Stimulated activated CD4-positive, alpha-beta T cell treated with anti-CD3 and anti-CD28 coated beads, Interleukin-4, amount 100 ng/mL, for 24 hours (primary cell): ENCODE results near the gene SLC35A4.

Experiments
- DNase-seq: peaks from one replicate; pipeline ENCODE4 v3.0.0-alpha.2; 2020

Gene SLC35A4, protein sequence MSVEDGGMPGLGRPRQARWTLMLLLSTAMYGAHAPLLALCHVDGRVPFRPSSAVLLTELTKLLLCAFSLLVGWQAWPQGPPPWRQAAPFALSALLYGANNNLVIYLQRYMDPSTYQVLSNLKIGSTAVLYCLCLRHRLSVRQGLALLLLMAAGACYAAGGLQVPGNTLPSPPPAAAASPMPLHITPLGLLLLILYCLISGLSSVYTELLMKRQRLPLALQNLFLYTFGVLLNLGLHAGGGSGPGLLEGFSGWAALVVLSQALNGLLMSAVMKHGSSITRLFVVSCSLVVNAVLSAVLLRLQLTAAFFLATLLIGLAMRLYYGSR

GRCh38 chr5:140564196-140565023 lies at the start of gene SLC35A4, which contains the start of gene APBB3:
Gene SLC35A4 (plus strand): TSS chr5:140564828. CDS start chr5:140567170, 2,342 bp downstream.
Gene APBB3 (minus strand): TSS chr5:140564598. CDS start chr5:140564245, 353 bp downstream.
- DNase-seq = peak; percentile 97

GRCh38 chr5:140524003-140524402 lies 40.6 kb upstream of the SLC35A4 start:
- DNase-seq = no peak

DNA sequence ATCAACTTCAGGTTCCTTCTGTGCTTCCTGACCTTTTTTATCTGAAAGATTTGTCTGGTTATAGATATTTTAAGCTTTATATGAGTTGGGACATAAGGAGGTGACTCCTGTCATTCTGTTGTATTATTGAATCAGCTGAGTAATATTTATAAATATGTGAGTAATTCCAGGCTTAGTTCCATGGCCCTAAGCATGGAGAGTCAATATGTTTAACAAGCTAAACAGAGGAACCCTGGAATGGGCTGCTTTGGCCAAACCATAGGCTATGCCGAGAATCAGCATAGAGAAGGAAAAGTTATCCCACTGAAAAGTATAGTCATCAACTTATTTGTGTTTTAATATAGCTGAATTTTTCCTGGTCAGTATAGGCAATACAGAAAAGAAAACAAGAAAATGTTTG lies 24.4 kb upstream of the SLC35A4 start:
- no peak for DNase-seq

DNA sequence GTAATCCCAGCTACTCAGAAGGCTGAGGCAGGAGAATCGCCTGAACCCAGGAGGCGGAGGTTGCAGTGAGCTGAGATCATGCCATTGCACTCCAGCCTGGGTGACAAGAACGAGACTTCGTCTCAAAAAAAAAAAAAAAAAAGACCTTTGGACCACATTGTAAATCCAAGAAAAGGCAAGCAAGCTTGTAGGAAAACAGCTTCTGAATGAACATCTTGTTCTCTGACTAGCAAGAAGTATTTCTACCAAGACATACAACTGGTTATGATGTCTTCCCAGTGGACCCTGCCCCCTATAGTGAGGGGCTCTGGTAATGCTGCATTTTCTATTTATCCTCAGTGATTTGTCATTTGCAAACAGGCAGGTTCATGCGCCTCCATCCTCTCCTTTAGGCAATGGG lies 21.7 kb upstream of the SLC35A4 start:
- no peak for DNase-seq

DNA sequence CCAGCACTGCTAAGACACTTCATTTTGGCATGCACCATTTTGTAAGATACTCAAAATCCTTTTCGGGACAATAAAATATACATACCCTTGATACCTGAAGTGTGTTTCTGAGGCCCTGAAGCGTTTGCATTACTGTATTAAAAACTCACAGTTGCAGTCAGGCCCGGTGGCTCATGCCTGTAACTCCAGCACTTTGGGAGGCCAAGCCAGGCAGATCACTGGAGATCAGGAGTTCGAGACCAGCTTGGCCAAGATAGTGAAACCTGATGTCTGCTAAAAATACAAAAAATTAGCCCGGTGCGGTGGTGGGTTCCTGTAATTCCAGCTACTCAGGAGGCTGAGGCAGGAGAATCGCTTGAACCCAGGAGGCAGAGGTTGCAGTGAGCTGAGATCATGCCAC lies 19.6 kb upstream of the SLC35A4 start:
- no peak for DNase-seq

- no peak for DNase-seq
Measured at GRCh38 chr5:140545606-140546005, 19.0 kb upstream of the SLC35A4 start.

DNA sequence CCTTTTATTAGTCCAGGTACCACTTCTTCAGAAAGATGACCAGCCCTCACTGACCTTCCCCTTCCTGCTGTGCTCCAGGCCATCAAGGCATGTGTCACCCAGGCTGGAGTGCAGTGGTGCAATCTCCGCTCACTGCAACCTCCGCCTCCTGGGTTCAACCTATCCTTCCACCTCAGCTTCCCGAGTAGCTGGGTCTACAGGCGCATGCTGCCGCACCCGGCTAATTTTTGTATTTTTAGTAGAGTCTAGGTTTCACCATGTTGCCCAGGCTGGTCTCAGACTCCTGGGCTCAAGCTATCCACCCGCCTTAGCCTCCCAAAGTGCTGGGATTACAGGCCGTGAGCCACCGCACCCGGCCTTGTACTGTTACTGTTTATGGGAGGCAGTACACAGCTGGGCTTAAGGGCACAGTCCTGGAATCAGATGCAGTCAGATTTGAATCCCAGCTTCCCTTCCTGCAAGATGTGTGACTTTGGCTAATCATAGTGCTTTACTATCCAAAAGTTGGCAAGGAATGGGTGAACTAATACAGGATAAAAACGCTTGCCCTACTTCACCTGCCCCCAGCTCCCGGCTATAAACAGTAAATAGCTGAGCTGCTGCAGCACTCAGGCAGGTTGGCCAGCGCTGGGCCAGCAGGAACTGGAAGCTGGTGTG lies 17.6 kb upstream of the SLC35A4 start:
- DNase-seq = no peak

GRCh38 chr5:140547508-140548299 lies 16.9 kb upstream of the SLC35A4 start, which contains the start of gene EIF4EBP3:
Gene EIF4EBP3 (plus strand): TSS chr5:140547662. CDS start chr5:140547738, 76 bp downstream.
- peak; percentile 88 for DNase-seq

GRCh38 chr5:140548300-140548688 lies 16.3 kb upstream of the SLC35A4 start:
- DNase-seq = no peak

- DNase-seq = no peak
Measured at GRCh38 chr5:140548791-140549190, 15.8 kb upstream of the SLC35A4 start.

GRCh38 chr5:140549237-140550144 lies 15.1 kb upstream of the SLC35A4 start:
- no peak for DNase-seq

- no peak for DNase-seq
Measured at GRCh38 chr5:140550147-140551079, 14.2 kb upstream of the SLC35A4 start.

GRCh38 chr5:140551872-140552271 lies 12.8 kb upstream of the SLC35A4 start:
- DNase-seq = no peak

DNA sequence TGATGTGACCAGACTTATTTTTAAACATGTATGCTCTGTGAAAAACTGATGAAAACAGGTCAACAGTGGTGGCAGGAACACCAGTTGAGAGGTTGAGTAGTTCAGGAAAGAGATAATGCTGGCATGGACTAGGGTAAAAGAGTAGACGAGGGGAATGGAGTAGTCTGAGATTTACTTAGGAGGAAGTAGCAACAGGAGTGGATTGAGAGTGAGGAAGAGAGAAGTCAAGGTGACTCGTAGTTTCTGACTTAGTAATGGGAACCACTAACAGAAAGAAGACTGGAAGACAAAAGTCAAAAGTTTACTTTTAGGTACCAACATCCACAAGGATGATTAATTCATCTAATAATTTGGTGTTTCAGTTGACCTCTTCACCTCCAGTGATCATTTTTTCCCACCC lies 11.0 kb upstream of the SLC35A4 start:
- no peak for DNase-seq

DNA sequence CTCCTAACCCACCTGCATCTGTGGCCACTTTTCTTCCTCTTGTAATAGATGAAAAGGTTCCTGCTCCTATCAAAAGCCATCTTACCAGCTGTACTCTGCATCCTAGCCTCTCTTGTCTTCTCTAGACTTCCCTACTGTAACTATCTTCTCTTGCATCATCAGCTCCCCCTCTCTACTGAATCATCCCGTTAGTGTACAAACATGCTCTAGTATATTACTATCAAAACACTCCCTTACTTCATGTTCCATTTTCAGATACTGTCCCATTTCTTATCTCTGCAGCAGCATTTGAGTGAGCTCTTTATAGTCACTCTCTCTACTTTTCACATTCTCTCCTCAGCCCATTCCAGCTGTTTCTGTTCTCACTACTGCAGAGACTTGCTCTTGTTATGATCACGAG lies 10.2 kb upstream of the SLC35A4 start:
- no peak for DNase-seq

GRCh38 chr5:140555747-140556312 lies 8.8 kb upstream of the SLC35A4 start:
- DNase-seq = no peak

GRCh38 chr5:140556438-140556837 lies 8.2 kb upstream of the SLC35A4 start:
- no peak for DNase-seq

DNA sequence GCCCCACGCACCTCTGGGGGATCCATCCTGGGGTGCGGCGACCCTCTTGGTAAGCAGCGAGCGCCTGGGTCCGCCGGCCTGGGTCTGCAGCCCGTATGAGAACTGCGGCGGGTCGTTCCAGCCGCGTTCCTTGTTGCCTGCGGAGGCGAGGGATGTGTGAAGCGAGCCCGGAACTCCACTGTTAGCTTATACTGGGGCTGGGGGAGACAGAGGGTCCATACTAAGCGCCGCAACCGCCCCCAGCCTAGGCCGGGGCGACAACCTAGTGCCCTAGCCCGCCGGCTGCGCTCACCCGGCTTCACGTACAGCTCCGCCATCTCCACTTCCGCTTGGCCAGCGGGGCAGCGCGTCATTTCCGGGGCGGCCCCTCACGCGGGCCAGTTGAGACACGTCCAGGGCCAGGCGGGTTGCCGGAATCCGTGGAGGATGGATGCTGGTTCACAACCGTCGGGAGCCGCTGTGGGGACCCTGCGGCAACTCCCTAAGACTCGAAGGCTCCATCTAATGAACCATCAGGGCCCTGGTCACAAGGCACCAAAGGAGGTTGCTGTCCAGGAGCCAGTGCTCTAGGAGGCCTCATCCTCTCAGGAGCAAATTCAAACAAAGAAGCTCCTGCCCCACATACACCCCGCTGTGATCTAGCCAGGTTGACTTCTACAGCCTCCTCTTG lies 7.4 kb upstream of the SLC35A4 start, which contains the start of gene SRA1:
SRA1 (minus strand) TSS at position 338 of the 670 bp plus-strand sequence; CDS start at position 317, 21 bp downstream.
- DNase-seq = peak; percentile 88

GRCh38 chr5:140557965-140558364 lies 6.7 kb upstream of the SLC35A4 start:
- DNase-seq = no peak
